ENCODE results near the gene SPRR5. TPM values are rescaled to one million over a fixed set of nuclear protein-coding genes. Genes with fewer than 3 reads are reported as not detected.

Gene SPRR5
- total RNA-seq, 1 donor from 2014 or later: not detected

GRCh38 chr1:152972196-152972886, 25.3 kb downstream of the SPRR5 start:
- no peak for ATAC-seq (ENCODE audit: poor library complexity)
- intact Hi-C loops (cut with DNase I): no loop called here
- DNase-seq: no peak

GRCh38 chr1:152976688-152977087, 29.7 kb downstream of the SPRR5 start:
- ATAC-seq (ENCODE audit: poor library complexity): no peak

GRCh38 chr1:152977614-152978013, 30.6 kb downstream of the SPRR5 start:
- ATAC-seq (ENCODE audit: poor library complexity) (no peak), DNase-seq (no peak)
- intact Hi-C loops (cut with DNase I): no loop called here

More at GRCh38 chr1:152976688-152977087, 29.7 kb downstream of the SPRR5 start:
- intact Hi-C loops (cut with DNase I): no loop called here
- DNase-seq: no peak

GRCh38 chr1:152980676-152981075, 33.7 kb downstream of the SPRR5 start:
- ATAC-seq (ENCODE audit: poor library complexity): no peak
- intact Hi-C loops (cut with DNase I): no loop called here
- no peak for DNase-seq

GRCh38 chr1:152981146-152981871, 34.3 kb downstream of the SPRR5 start:
- ATAC-seq (ENCODE audit: poor library complexity): no peak
- intact Hi-C loops (cut with DNase I): no loop called here
- DNase-seq: no peak

GRCh38 chr1:152982076-152982475, 35.1 kb downstream of the SPRR5 start:
- no peak for ATAC-seq (ENCODE audit: poor library complexity)
- DNase-seq: no peak
- intact Hi-C loops (cut with DNase I): no loop called here

- intact Hi-C loops (cut with DNase I): no loop called here
- ATAC-seq (ENCODE audit: poor library complexity): no peak
Observed at GRCh38 chr1:152983234-152983633, 36.2 kb downstream of the SPRR5 start.

GRCh38 chr1:152983743-152984142, 36.7 kb downstream of the SPRR5 start, which contains the start of gene SPRR1A:
Gene SPRR1A (plus strand): TSS chr1:152984081. CDS start chr1:152985231, 1,150 bp downstream.
- no peak for ATAC-seq (ENCODE audit: poor library complexity)
- DNase-seq: no peak
- intact Hi-C loops (cut with DNase I): no loop called here

More at GRCh38 chr1:152983234-152983633, 36.2 kb downstream of the SPRR5 start:
- no peak for DNase-seq

GRCh38 chr1:152986578-152986977, 39.6 kb downstream of the SPRR5 start:
- ATAC-seq (ENCODE audit: poor library complexity): no peak
- intact Hi-C loops (cut with DNase I): no loop called here
- no peak for DNase-seq

GRCh38 chr1:152993186-152993585, 46.2 kb downstream of the SPRR5 start:
- ATAC-seq (ENCODE audit: poor library complexity) (no peak), DNase-seq (no peak)
- intact Hi-C loops (cut with DNase I): no loop called here

- ATAC-seq (ENCODE audit: poor library complexity) (no peak), DNase-seq (no peak)
- intact Hi-C loops (cut with DNase I): no loop called here
Observed at GRCh38 chr1:152995842-152996241, 48.8 kb downstream of the SPRR5 start.

- intact Hi-C loops (cut with DNase I): no loop called here
- no peak for ATAC-seq (ENCODE audit: poor library complexity)
Observed at GRCh38 chr1:152996633-152997400, 49.8 kb downstream of the SPRR5 start.

GRCh38 chr1:152997901-152998300, 50.9 kb downstream of the SPRR5 start:
- DNase-seq (no peak), ATAC-seq (ENCODE audit: poor library complexity) (no peak)
- intact Hi-C loops (cut with DNase I): no loop called here

More at GRCh38 chr1:152996633-152997400, 49.8 kb downstream of the SPRR5 start:
- no peak for DNase-seq

- ATAC-seq (ENCODE audit: poor library complexity) (no peak), DNase-seq (no peak)
- intact Hi-C loops (cut with DNase I): no loop called here
Observed at GRCh38 chr1:152998476-152998875, 51.5 kb downstream of the SPRR5 start.

Other genes starting within 250 kb of the SPRR5 start
- not detected for gene LCE2A, start 248.9 kb upstream of the SPRR5 start, total RNA-seq
- gene LCE4A, start 239.0 kb upstream of the SPRR5 start, total RNA-seq: not detected
- gene KPRP, start 189.2 kb upstream of the SPRR5 start, total RNA-seq: not detected
- not detected for gene LCE1F, start 172.1 kb upstream of the SPRR5 start, total RNA-seq
- gene LCE1E, start 160.9 kb upstream of the SPRR5 start, total RNA-seq: not detected
- not detected for gene LCE1D, start 150.5 kb upstream of the SPRR5 start, total RNA-seq
- not detected for gene LCE1C, start 140.6 kb upstream of the SPRR5 start, total RNA-seq
- not detected for gene LCE1B, start 135.2 kb upstream of the SPRR5 start, total RNA-seq
- not detected for gene LCE1A, start 119.7 kb upstream of the SPRR5 start, total RNA-seq
- gene LCE6A, start 104.3 kb upstream of the SPRR5 start, total RNA-seq: not detected
- not detected for gene LCE7A, start 87.2 kb upstream of the SPRR5 start, total RNA-seq
- not detected for gene SMCP, start 68.9 kb upstream of the SPRR5 start, total RNA-seq
- not detected for gene IVL, start 38.7 kb upstream of the SPRR5 start, total RNA-seq
- not detected for gene SPRR4, start 23.4 kb downstream of the SPRR5 start, total RNA-seq
- gene SPRR1A, start 36.9 kb downstream of the SPRR5 start, total RNA-seq: not detected
- gene SPRR3, start 54.5 kb downstream of the SPRR5 start, total RNA-seq: not detected
- gene SPRR1B, start 84.0 kb downstream of the SPRR5 start, total RNA-seq: not detected
- gene SPRR2D, start 93.9 kb downstream of the SPRR5 start, total RNA-seq: not detected
- gene SPRR2A, start 110.3 kb downstream of the SPRR5 start, total RNA-seq: not detected
- not detected for gene SPRR2B, start 124.4 kb downstream of the SPRR5 start, total RNA-seq
- not detected for gene SPRR2E, start 147.3 kb downstream of the SPRR5 start, total RNA-seq
- gene SPRR2F, start 166.3 kb downstream of the SPRR5 start, total RNA-seq: not detected
- gene SPRR2G, start 203.7 kb downstream of the SPRR5 start, total RNA-seq: not detected